CD4-positive, CD25-positive, alpha-beta regulatory T cell (primary cell): Measurements from ENCODE around the gene SLC25A44. TPM values are rescaled to one million over a fixed set of nuclear protein-coding genes. Genes with fewer than 3 reads are reported as not detected.
"Not testable (repeated sequence)": the region's sequence is repeated elsewhere in the genome, so short reads cannot be mapped to it uniquely, and the experiment has no call there.

Source experiments
- ATAC-seq, 2 donors: fragments of 150-1000 bp; cut with Tn5 transposase; one replicate each; pipeline ENCODE4 v1.10.0; 2021; ENCODE audit warnings: low read depth in 2 of 2, moderate number of reproducible peaks in 2 of 2, moderate library complexity in 1 of 2
- DNase-seq, 3 donors: peaks; one replicate each; pipeline versions ENCODE4 v3.0.0 to v3.0.0-alpha.2; 2012 to 2022; ENCODE audit warnings: mixed read lengths in 1 of 3
- H3K27ac ChIP-seq: one replicate; pipeline ENCODE4 v1.7.0; 2013; ENCODE audit warnings: mild to moderate bottlenecking, low read length; ENCODE audit not compliant: insufficient read depth, poor library complexity, severe bottlenecking
- H3K27me3 ChIP-seq: one replicate; pipeline ENCODE4 v1.7.0; 2013; ENCODE audit warnings: low read length; ENCODE audit not compliant: control insufficient read depth, insufficient read depth
- H3K36me3 ChIP-seq: one replicate; pipeline ENCODE4 v1.7.0; 2013; ENCODE audit warnings: mild to moderate bottlenecking, low read length, moderate library complexity; ENCODE audit not compliant: control insufficient read depth, insufficient read depth
- H3K4me1 ChIP-seq: 2 replicates; pipeline ENCODE4 v1.7.0; 2013; ENCODE audit warnings: mild to moderate bottlenecking, low read length; ENCODE audit not compliant: insufficient read depth, control insufficient read depth, poor library complexity, severe bottlenecking
- H3K4me3 ChIP-seq: one replicate; pipeline ENCODE4 v1.7.0; 2013; ENCODE audit warnings: low read depth, mild to moderate bottlenecking, low read length, moderate library complexity
- H3K9me3 ChIP-seq, 2 experiments: 1 replicate in 1 of 2; 2 replicates in 1 of 2; pipeline ENCODE4 v1.7.0; 2013; ENCODE audit warnings: low read length in 2 of 2, mild to moderate bottlenecking in 1 of 2, moderate library complexity in 1 of 2; ENCODE audit not compliant: control insufficient read depth in 2 of 2
- H3K27ac Mint-ChIP-seq, 3 donors: one replicate each; pipeline ENCODE4 v1.8.0; 2020 to 2022; ENCODE audit warnings: mild to moderate bottlenecking in 3 of 3, mixed read lengths in 3 of 3, moderate library complexity in 2 of 3
- H3K27me3 Mint-ChIP-seq: one replicate; pipeline ENCODE4 v1.8.0; 2022; ENCODE audit warnings: mild to moderate bottlenecking, mixed read lengths
- H3K36me3 Mint-ChIP-seq: one replicate; pipeline ENCODE4 v1.8.0; 2020; ENCODE audit warnings: mixed read lengths
- H3K4me1 Mint-ChIP-seq, 4 donors: one replicate each; pipeline ENCODE4 v1.8.0; 2020 to 2022; ENCODE audit warnings: mixed read lengths in 4 of 4, mild to moderate bottlenecking in 1 of 4
- H3K4me3 Mint-ChIP-seq, 4 donors: one replicate each; pipeline ENCODE4 v1.8.0; 2020 to 2022; ENCODE audit warnings: mild to moderate bottlenecking in 4 of 4, mixed read lengths in 4 of 4, moderate library complexity in 3 of 4
- H3K9me3 Mint-ChIP-seq, 7 donors: one replicate each; pipeline ENCODE4 v1.8.0; 2020 to 2022; ENCODE audit warnings: mixed read lengths in 7 of 7, mild to moderate bottlenecking in 3 of 7, moderate library complexity in 2 of 7
- polyA plus RNA-seq, 4 donors: library from polyadenylated mRNA; unstranded; fragments of 300-500 nt; fragmentation: Illumina TruSeq; gene quantifications; one replicate each; pipeline ENCODE4 v1.2.3, GENCODE V29; 2021
- total RNA-seq: library from RNA; stranded (reverse); gene quantifications from one replicate; pipeline ENCODE4 v1.2.3, GENCODE V29; 2022

Gene SLC25A44
- total and polyA plus RNA-seq, 5 donors from 2014 or later: 8.2 to 21.3 (median 13.2) TPM

- H3K9me3 ChIP-seq: no peaks in the 10 kb centered on the region
- peak overlapping the region in 1 of 4 donors; percentile 13 for H3K4me3 Mint-ChIP-seq
- H3K36me3 ChIP-seq: no peaks in the 10 kb centered on the region
- peaks cover 5% of the 10 kb centered on the region for H3K4me1 ChIP-seq
- no peak overlapping the region for H3K27ac Mint-ChIP-seq
- no peaks in the 10 kb centered on the region for H3K27me3 ChIP-seq
- ATAC-seq: no peak
- peaks cover 4 to 12% (median 10%) of the 10 kb centered on the region in 4 donors for H3K4me1 Mint-ChIP-seq
- H3K9me3 Mint-ChIP-seq: no peaks in the 10 kb centered on the region
- no peaks in the 10 kb centered on the region for H3K27me3 Mint-ChIP-seq
- no peaks in the 10 kb centered on the region for H3K36me3 Mint-ChIP-seq
- H3K4me3 ChIP-seq: no peak overlapping the region
- H3K27ac ChIP-seq: no peak overlapping the region
- DNase-seq: no peak
Observed at GRCh38 chr1:156165083-156165482, 28.8 kb upstream of the SLC25A44 start.

GRCh38 chr1:156167536-156167935, 26.4 kb upstream of the SLC25A44 start:
- Histone ChIP-seq H3K4me1 (no peaks in the 10 kb centered on the region), H3K27me3 (no peaks in the 10 kb centered on the region), H3K36me3 (no peaks in the 10 kb centered on the region), H3K4me3 (no peak overlapping the region), H3K9me3 (no peaks in the 10 kb centered on the region), H3K27ac (no peak overlapping the region)
- H3K27me3 Mint-ChIP-seq: no peaks in the 10 kb centered on the region
- peaks cover 0 to 4% (median 2%) of the 10 kb centered on the region in 4 donors for H3K4me1 Mint-ChIP-seq
- no peaks in the 10 kb centered on the region for H3K9me3 Mint-ChIP-seq
- DNase-seq (no peak), ATAC-seq (no peak)
- H3K36me3 Mint-ChIP-seq: no peaks in the 10 kb centered on the region
- no peak overlapping the region for H3K27ac Mint-ChIP-seq
- H3K4me3 Mint-ChIP-seq: no peak overlapping the region

- no peaks in the 10 kb centered on the region for H3K36me3 ChIP-seq
- H3K9me3 ChIP-seq: no peaks in the 10 kb centered on the region
- Mint-ChIP-seq H3K4me3 (no peak overlapping the region), H3K27me3 (no peaks in the 10 kb centered on the region), H3K36me3 (no peaks in the 10 kb centered on the region), H3K4me1 (peaks cover 0 to 4% (median under 1%) of the 10 kb centered on the region in 4 donors), H3K27ac (peak overlapping the region in 1 of 3 donors; percentile 82), H3K9me3 (peaks cover 0 to 1% (median 0%) of the 10 kb centered on the region in 7 donors)
- H3K4me1 ChIP-seq: no peaks in the 10 kb centered on the region
- H3K27ac ChIP-seq: no peak overlapping the region
- no peak for ATAC-seq
- no peak for DNase-seq
- no peaks in the 10 kb centered on the region for H3K27me3 ChIP-seq
- no peak overlapping the region for H3K4me3 ChIP-seq
Observed at GRCh38 chr1:156172696-156173470, 21.0 kb upstream of the SLC25A44 start.

DNA sequence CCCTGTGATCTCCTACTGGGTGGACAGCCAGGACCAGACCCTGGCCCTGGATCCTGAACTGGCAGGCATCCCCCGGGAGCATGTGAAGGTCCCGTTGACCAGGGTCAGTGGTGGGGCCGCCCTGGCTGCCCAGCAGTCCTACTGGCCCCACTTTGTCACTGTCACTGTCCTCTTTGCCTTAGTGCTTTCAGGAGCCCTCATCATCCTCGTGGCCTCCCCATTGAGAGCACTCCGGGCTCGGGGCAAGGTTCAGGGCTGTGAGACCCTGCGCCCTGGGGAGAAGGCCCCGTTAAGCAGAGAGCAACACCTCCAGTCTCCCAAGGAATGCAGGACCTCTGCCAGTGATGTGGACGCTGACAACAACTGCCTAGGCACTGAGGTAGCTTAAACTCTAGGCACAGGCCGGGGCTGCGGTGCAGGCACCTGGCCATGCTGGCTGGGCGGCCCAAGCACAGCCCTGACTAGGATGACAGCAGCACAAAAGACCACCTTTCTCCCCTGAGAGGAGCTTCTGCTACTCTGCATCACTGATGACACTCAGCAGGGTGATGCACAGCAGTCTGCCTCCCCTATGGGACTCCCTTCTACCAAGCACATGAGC, 17.2 kb upstream of the SLC25A44 start:
- H3K27ac ChIP-seq: no peak overlapping the region
- H3K27me3 ChIP-seq: no peaks in the 10 kb centered on the region
- Mint-ChIP-seq H3K27me3 (no peaks in the 10 kb centered on the region), H3K4me3 (no peak overlapping the region), H3K27ac (peak overlapping the region in 1 of 3 donors; percentile 67), H3K36me3 (no peaks in the 10 kb centered on the region), H3K4me1 (peaks cover 0 to 14% (median 7%) of the 10 kb centered on the region in 4 donors), H3K9me3 (peaks cover 0 to 1% (median 0%) of the 10 kb centered on the region in 7 donors)
- ATAC-seq (no peak), DNase-seq (no peak)
- H3K4me3 ChIP-seq: no peak overlapping the region
- no peaks in the 10 kb centered on the region for H3K4me1 ChIP-seq
- H3K36me3 ChIP-seq: no peaks in the 10 kb centered on the region
- no peaks in the 10 kb centered on the region for H3K9me3 ChIP-seq

- H3K9me3 Mint-ChIP-seq: peaks cover 0 to 1% (median 0%) of the 10 kb centered on the region in 7 donors
- peak; percentile 68 to 73 for ATAC-seq
- H3K4me3 Mint-ChIP-seq: peak overlapping the region in 1 of 4 donors; percentile 38
- H3K4me3 ChIP-seq: no peak overlapping the region
- H3K27me3 Mint-ChIP-seq: no peaks in the 10 kb centered on the region
- H3K36me3 ChIP-seq: no peaks in the 10 kb centered on the region
- no peaks in the 10 kb centered on the region for H3K36me3 Mint-ChIP-seq
- H3K27ac ChIP-seq: no peak overlapping the region
- H3K27me3 ChIP-seq: no peaks in the 10 kb centered on the region
- H3K4me1 ChIP-seq: no peaks in the 10 kb centered on the region
- H3K4me1 Mint-ChIP-seq: peaks cover 0 to 14% (median 7%) of the 10 kb centered on the region in 4 donors
- H3K9me3 ChIP-seq: no peaks in the 10 kb centered on the region
- peak overlapping the region; percentile 12 to 84 (median 57) for H3K27ac Mint-ChIP-seq
- peak in 1 of 3 donors; percentile 60 for DNase-seq
Observed at GRCh38 chr1:156177919-156178654, 15.8 kb upstream of the SLC25A44 start.

DNA sequence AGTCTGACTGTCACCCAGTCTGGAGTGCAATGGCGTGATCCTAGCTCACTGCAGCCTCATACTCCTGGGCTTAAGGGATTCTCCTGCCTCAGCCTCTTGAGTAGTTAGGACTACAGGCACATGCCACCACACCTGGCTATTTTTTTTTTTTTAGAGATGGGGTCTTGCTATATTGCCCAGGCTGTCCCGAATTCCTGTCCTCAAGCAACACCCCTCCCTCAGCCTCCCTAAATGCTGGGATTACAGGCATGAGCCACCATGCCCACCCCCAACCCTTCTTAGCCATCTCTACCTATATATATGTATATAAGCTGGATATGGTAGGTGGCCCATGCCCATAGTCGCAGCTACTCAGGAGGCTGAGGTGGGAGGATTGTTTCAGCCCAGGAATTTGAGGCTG, 13.4 kb upstream of the SLC25A44 start:
- Mint-ChIP-seq H3K9me3 (no peaks in the 10 kb centered on the region), H3K27ac (no peak overlapping the region)

GRCh38 chr1:156181391-156181924, 12.4 kb upstream of the SLC25A44 start:
- H3K27me3 ChIP-seq, H3K9me3 ChIP-seq, H3K27me3 Mint-ChIP-seq, ATAC-seq, H3K4me3 Mint-ChIP-seq, H3K27ac ChIP-seq, H3K36me3 Mint-ChIP-seq, H3K4me1 ChIP-seq, DNase-seq, H3K9me3 Mint-ChIP-seq, H3K36me3 ChIP-seq, H3K4me3 ChIP-seq: not testable (repeated sequence)
- Mint-ChIP-seq H3K27ac (peak overlapping the region in 1 of 3 donors; percentile 26), H3K4me1 (peaks cover 0 to 14% (median 7%) of the 10 kb centered on the region in 4 donors)

More for the DNA sequence above, 13.4 kb upstream of the SLC25A44 start:
- Histone ChIP-seq H3K9me3 (no peaks in the 10 kb centered on the region), H3K4me1 (no peaks in the 10 kb centered on the region), H3K4me3 (no peak overlapping the region), H3K36me3 (no peaks in the 10 kb centered on the region), H3K27me3 (no peaks in the 10 kb centered on the region), H3K27ac (no peak overlapping the region)
- Mint-ChIP-seq H3K27me3 (no peaks in the 10 kb centered on the region), H3K4me3 (peak overlapping the region in 1 of 4 donors; percentile 22), H3K36me3 (no peaks in the 10 kb centered on the region), H3K4me1 (peaks cover 0 to 14% (median 7%) of the 10 kb centered on the region in 4 donors)
- ATAC-seq (no peak), DNase-seq (no peak)
